Caki2 (cell line): ENCODE measurements around the gene NPAS3. TPM values are rescaled to one million over a fixed set of nuclear protein-coding genes. Genes with fewer than 3 reads are reported as not detected.

Experiments used
- DNase-seq: peaks from one replicate; pipeline ENCODE4 v3.0.0-alpha.2; 2015; ENCODE audit warnings: low read depth
- in situ Hi-C: cut with HindIII; loops from 2 replicates; pipeline ENCODE4 v1.10.0; 2016; ENCODE audit warnings: low sequenced_read_pairs, low pct_unique_long_range_greater_than_20kb, mixed read lengths
- total RNA-seq: library from RNA; depleted of rRNA; stranded (reverse); fragments of >200 nt; shearing (Covaris generic); gene quantifications from 2 replicates; pipeline ENCODE4 v1.2.3, GENCODE V29; 2014; ENCODE audit warnings: low replicate concordance

The NPAS3 gene
- total RNA-seq, 1 experiment from 2014 or later = 8.1 TPM

- in situ Hi-C loops = no loop called here
- no peak for DNase-seq
These were observed 260.0 kb downstream of the NPAS3 start for GRCh38 chr14:33198684-33199083.

GRCh38 chr14:33201116-33201515, 262.4 kb downstream of the NPAS3 start:
- DNase-seq = no peak
- in situ Hi-C loops = no loop called here

- DNase-seq = no peak
- in situ Hi-C loops = no loop called here
These were observed 268.3 kb downstream of the NPAS3 start for GRCh38 chr14:33206981-33207380.

GRCh38 chr14:33207467-33208017, 268.9 kb downstream of the NPAS3 start:
- in situ Hi-C loops = no loop called here
- no peak for DNase-seq

- in situ Hi-C loops = no loop called here
- peak; percentile 4 for DNase-seq
These were observed 271.6 kb downstream of the NPAS3 start for GRCh38 chr14:33210311-33210710.

GRCh38 chr14:33218026-33218425, 279.3 kb downstream of the NPAS3 start:
- in situ Hi-C loops = no loop called here
- DNase-seq = no peak

- in situ Hi-C loops = no loop called here
These were observed 281.3 kb downstream of the NPAS3 start for GRCh38 chr14:33219957-33220356.

GRCh38 chr14:33229269-33229929, 290.7 kb downstream of the NPAS3 start:
- in situ Hi-C loops = no loop called here
- DNase-seq = no peak

More at GRCh38 chr14:33219957-33220356, 281.3 kb downstream of the NPAS3 start:
- DNase-seq = no peak

GRCh38 chr14:33230021-33230420, 291.3 kb downstream of the NPAS3 start:
- DNase-seq = no peak
- in situ Hi-C loops = no loop called here

- in situ Hi-C loops = no loop called here
- no peak for DNase-seq
These were observed 293.4 kb downstream of the NPAS3 start for GRCh38 chr14:33232031-33232430.

- DNase-seq = no peak
- in situ Hi-C loops = no loop called here
These were observed 298.5 kb downstream of the NPAS3 start for GRCh38 chr14:33237115-33237740.

GRCh38 chr14:33239465-33239864, 300.8 kb downstream of the NPAS3 start:
- in situ Hi-C loops = no loop called here
- DNase-seq = no peak

- no peak for DNase-seq
- in situ Hi-C loops = no loop called here
These were observed 301.8 kb downstream of the NPAS3 start for GRCh38 chr14:33240466-33240865.

- in situ Hi-C loops = no loop called here
- DNase-seq = no peak
These were observed 302.7 kb downstream of the NPAS3 start for GRCh38 chr14:33241331-33241730.

- in situ Hi-C loops = no loop called here
- no peak for DNase-seq
These were observed 310.6 kb downstream of the NPAS3 start for GRCh38 chr14:33249233-33249820.

- in situ Hi-C loops = no loop called here
- no peak for DNase-seq
These were observed 312.3 kb downstream of the NPAS3 start for GRCh38 chr14:33250963-33251362.

- in situ Hi-C loops = no loop called here
- no peak for DNase-seq
These were observed 315.7 kb downstream of the NPAS3 start for GRCh38 chr14:33254342-33254741.

- in situ Hi-C loops = no loop called here
- DNase-seq = no peak
These were observed 316.2 kb downstream of the NPAS3 start for GRCh38 chr14:33254861-33255395.

- DNase-seq = no peak
- in situ Hi-C loops = no loop called here
These were observed 319.1 kb downstream of the NPAS3 start for GRCh38 chr14:33257796-33258195.
